H9 (cell line): ENCODE results near the gene WDPCP. TPM values are rescaled to one million over a fixed set of nuclear protein-coding genes. Genes with fewer than 3 reads are reported as not detected.

Experiments
- DNase-seq: peaks from one replicate; pipeline ENCODE4 v3.0.0-alpha.2; 2017
- H2AFZ ChIP-seq: one replicate; pipeline ENCODE4 v1.6.1; 2013; ENCODE audit warnings: mild to moderate bottlenecking, low read length, control low read depth, moderate library complexity
- H2AK5ac ChIP-seq: 2 replicates; pipeline ENCODE4 v1.6.1; 2013; ENCODE audit warnings: low read length, control low read depth, mixed read lengths; ENCODE audit not compliant: insufficient read length
- H2BK120ac ChIP-seq: one replicate; pipeline ENCODE4 v1.6.1; 2013; ENCODE audit warnings: low read depth, mild to moderate bottlenecking, low read length, control low read depth, inconsistent platforms; ENCODE audit not compliant: poor library complexity, severe bottlenecking
- H2BK12ac ChIP-seq: 2 replicates; pipeline ENCODE4 v1.6.1; 2013; ENCODE audit warnings: low read length, control low read depth, mixed read lengths, low read depth; ENCODE audit not compliant: insufficient read length
- H2BK15ac ChIP-seq: 2 replicates; pipeline ENCODE4 v1.6.1; 2013; ENCODE audit warnings: low read depth, low read length, control low read depth
- H2BK20ac ChIP-seq: one replicate; pipeline ENCODE4 v1.6.1; 2013; ENCODE audit warnings: low read depth, mild to moderate bottlenecking, low read length, control low read depth, inconsistent platforms; ENCODE audit not compliant: poor library complexity, severe bottlenecking
- H2BK5ac ChIP-seq: 2 replicates; pipeline ENCODE4 v1.6.1; 2013; ENCODE audit warnings: low read length, control low read depth, mixed read lengths; ENCODE audit not compliant: insufficient read length
- H3K14ac ChIP-seq: 2 replicates; pipeline ENCODE4 v1.6.1; 2013; ENCODE audit warnings: low read length, control low read depth; ENCODE audit not compliant: insufficient read depth
- H3K18ac ChIP-seq: 2 replicates; pipeline ENCODE4 v1.6.1; 2013; ENCODE audit warnings: low read depth, mild to moderate bottlenecking, mixed read lengths, low read length, control low read depth; ENCODE audit not compliant: insufficient read length
- H3K23ac ChIP-seq: 2 replicates; pipeline ENCODE4 v1.6.1; 2013; ENCODE audit warnings: low read length, control low read depth, mixed read lengths, low read depth; ENCODE audit not compliant: insufficient read length
- H3K23me2 ChIP-seq: 2 replicates; pipeline ENCODE4 v1.6.1; 2013; ENCODE audit warnings: low read depth, mild to moderate bottlenecking, mixed read lengths, low read length, control low read depth; ENCODE audit not compliant: insufficient read length, poor library complexity, severe bottlenecking
- H3K27ac ChIP-seq: 2 replicates; pipeline ENCODE4 v1.5.1; 2013; ENCODE audit warnings: low read length, control low read depth, mixed read lengths, low read depth; ENCODE audit not compliant: insufficient read length
- H3K27me3 ChIP-seq: 2 replicates; pipeline ENCODE4 v1.6.1; 2013; ENCODE audit warnings: low read length, control low read depth, inconsistent platforms; ENCODE audit not compliant: insufficient read depth
- H3K4ac ChIP-seq: 2 replicates; pipeline ENCODE4 v1.6.1; 2013; ENCODE audit warnings: low read depth, mild to moderate bottlenecking, control low read depth, inconsistent platforms, low read length, moderate library complexity
- H3K4me1 ChIP-seq: 2 replicates; pipeline ENCODE4 v1.6.1; 2013; ENCODE audit warnings: low read length, control low read depth, inconsistent platforms; ENCODE audit not compliant: insufficient read depth
- H3K4me2 ChIP-seq: 2 replicates; pipeline ENCODE4 v1.6.1; 2013; ENCODE audit warnings: low read length, control low read depth, mixed read lengths; ENCODE audit not compliant: insufficient read length, insufficient read depth
- H3K56ac ChIP-seq: 2 replicates; pipeline ENCODE4 v1.6.1; 2013; ENCODE audit warnings: low read depth, mild to moderate bottlenecking, mixed read lengths, low read length, control low read depth; ENCODE audit not compliant: insufficient read length
- H3K79me1 ChIP-seq: 2 replicates; pipeline ENCODE4 v1.6.1; 2013; ENCODE audit warnings: low read depth, mild to moderate bottlenecking, moderate library complexity, low read length, control low read depth, inconsistent platforms; ENCODE audit not compliant: insufficient read depth, poor library complexity, severe bottlenecking
- H3K79me2 ChIP-seq: 2 replicates; pipeline ENCODE4 v1.6.1; 2013; ENCODE audit warnings: low read length, control low read depth, inconsistent platforms; ENCODE audit not compliant: insufficient read depth
- H3K9ac ChIP-seq: 2 replicates; pipeline ENCODE4 v1.6.1; 2013; ENCODE audit warnings: low read length, control low read depth, mixed read lengths; ENCODE audit not compliant: insufficient read length; ENCODE audit errors: extremely low read depth
- H3K9me3 ChIP-seq: one replicate; pipeline ENCODE4 v1.6.1; 2013; ENCODE audit warnings: low read depth, low read length, inconsistent platforms; ENCODE audit not compliant: control insufficient read depth
- H3T11ph ChIP-seq: one replicate; pipeline ENCODE4 v1.6.1; 2013; ENCODE audit warnings: mild to moderate bottlenecking, low read length, control low read depth, inconsistent platforms
- H4K20me1 ChIP-seq: one replicate; pipeline ENCODE4 v1.6.1; 2013; ENCODE audit not compliant: control insufficient read depth, insufficient read length, insufficient read depth
- H4K5ac ChIP-seq: 2 replicates; pipeline ENCODE4 v1.6.1; 2013; ENCODE audit warnings: low read depth, mild to moderate bottlenecking, mixed read lengths, low read length, control low read depth; ENCODE audit not compliant: insufficient read length
- H4K8ac ChIP-seq: replicated peaks from 2 replicates; pipeline ENCODE4 v1.6.1; 2013; ENCODE audit warnings: low read length, control low read depth, mixed read lengths, low read depth; ENCODE audit not compliant: insufficient read length
- H4K91ac ChIP-seq: 2 replicates; pipeline ENCODE4 v1.6.1; 2013; ENCODE audit warnings: low read depth, mild to moderate bottlenecking, moderate library complexity, mixed read lengths, low read length, control low read depth; ENCODE audit not compliant: insufficient read length
- H3K27ac Mint-ChIP-seq, 3 experiments: 2 replicates in 2 of 3; 3 replicates in 1 of 3; pipeline ENCODE4 v1.8.0; 2020 to 2021; ENCODE audit warnings: mixed read lengths in 3 of 3, mild to moderate bottlenecking in 1 of 3, moderate library complexity in 1 of 3
- H3K27me3 Mint-ChIP-seq: 2 replicates; pipeline ENCODE4 v1.8.0; 2021; ENCODE audit warnings: low read depth, mild to moderate bottlenecking, moderate library complexity, mixed read lengths
- H3K36me3 Mint-ChIP-seq, 3 experiments: 2 replicates in 2 of 3; 3 replicates in 1 of 3; pipeline ENCODE4 v1.8.0; 2020 to 2021; ENCODE audit warnings: low read depth in 3 of 3, mixed read lengths in 3 of 3; ENCODE audit not compliant: insufficient read depth in 1 of 3
- H3K4me1 Mint-ChIP-seq, 2 experiments: 2 replicates each; pipeline ENCODE4 v1.8.0; 2020; ENCODE audit warnings: mixed read lengths in 2 of 2
- H3K4me3 Mint-ChIP-seq, 2 experiments: 2 replicates in 1 of 2; 3 replicates in 1 of 2; pipeline ENCODE4 v1.8.0; 2020 to 2021; ENCODE audit warnings: mild to moderate bottlenecking in 2 of 2, mixed read lengths in 2 of 2, moderate library complexity in 1 of 2
- H3K9me3 Mint-ChIP-seq, 2 experiments: 2 replicates in 1 of 2; 3 replicates in 1 of 2; pipeline ENCODE4 v1.8.0; 2020; ENCODE audit warnings: mild to moderate bottlenecking in 2 of 2, mixed read lengths in 2 of 2, moderate library complexity in 1 of 2
- WGBS: extraction: QIAGEN DNeasy Blood & Tissue Kit; methylation state at CpG from one replicate; pipeline ENCODE4 v1.1.7; 2013; ENCODE audit warnings: missing lambda C conversion rate, low lambda C conversion rate, mixed read lengths; ENCODE audit not compliant: insufficient read length; ENCODE audit errors: extremely low coverage; 5-methylcytosine and 5-hydroxymethylcytosine counted together
- total RNA-seq: library from RNA; stranded (reverse); gene quantifications from 2 replicates; pipeline ENCODE4 v1.2.1, GENCODE V29; 2021
- TF ChIP-seq, protein P1 (sequence below): fragments of 200-600 bp; sonication (generic); conservative IDR thresholded peaks from 3 replicates; pipeline ENCODE4 v1.8.0; 2021; ENCODE audit warnings: antibody characterized with exemption, mild to moderate bottlenecking

The WDPCP gene
- total RNA-seq, 1 experiment from 2014 or later = 22.4 TPM

DNA sequence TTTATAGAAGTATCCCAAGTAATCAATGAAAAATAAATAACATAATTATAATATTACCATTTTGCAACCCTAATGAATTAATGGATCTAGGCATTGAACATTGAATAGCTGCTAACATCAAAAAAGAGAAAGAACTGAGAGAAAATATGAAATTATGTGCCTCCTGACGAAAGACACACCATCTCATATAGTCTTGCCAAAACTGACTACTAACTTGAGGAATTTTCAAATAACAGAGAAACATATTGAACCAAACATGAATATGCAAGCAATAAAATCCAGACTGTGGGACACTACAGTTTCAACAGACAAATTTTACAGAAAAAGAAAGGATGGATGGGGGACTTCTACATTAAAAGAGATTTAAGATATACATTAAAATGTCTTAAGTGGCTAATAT, 165.7 kb downstream of the WDPCP start:
- Histone ChIP-seq H2AFZ (no peak overlapping the region), H3K9ac (no peak overlapping the region), H3K18ac (no peak overlapping the region), H2BK12ac (no peak overlapping the region), H2BK20ac (no peak overlapping the region), H3K27ac (no peak overlapping the region), H3K4ac (no peak overlapping the region), H3K4me2 (no peak overlapping the region), H2BK120ac (no peak overlapping the region), H3K27me3 (no peaks in the 10 kb centered on the region), H4K91ac (no peak overlapping the region), H2AK5ac (no peak overlapping the region), H3K14ac (no peak overlapping the region), H3K56ac (no peak overlapping the region), H3K4me1 (no peaks in the 10 kb centered on the region), H2BK15ac (no peak overlapping the region), H3K79me2 (no peaks in the 10 kb centered on the region), H4K8ac (no peak overlapping the region), H3K23me2 (no peaks in the 10 kb centered on the region), H3K9me3 (no peaks in the 10 kb centered on the region), H3T11ph (no peak overlapping the region), H3K79me1 (no peaks in the 10 kb centered on the region), H3K23ac (no peak overlapping the region), H4K20me1 (no peaks in the 10 kb centered on the region), H2BK5ac (no peak overlapping the region), H4K5ac (no peak overlapping the region)
- DNase-seq = no peak
- Mint-ChIP-seq H3K4me1 (peaks cover 5 to 16% of the 10 kb centered on the region in 2 experiments), H3K9me3 (peaks cover 14 to 15% of the 10 kb centered on the region in 2 experiments), H3K4me3 (no peak overlapping the region), H3K27me3 (no peaks in the 10 kb centered on the region), H3K27ac (no peak overlapping the region), H3K36me3 (peaks cover 9 to 24% (median 22%) of the 10 kb centered on the region in 3 experiments)
- WGBS = no CpG with 5 or more reads among the region's 1 CpG
- TF ChIP-seq, protein P1, sequence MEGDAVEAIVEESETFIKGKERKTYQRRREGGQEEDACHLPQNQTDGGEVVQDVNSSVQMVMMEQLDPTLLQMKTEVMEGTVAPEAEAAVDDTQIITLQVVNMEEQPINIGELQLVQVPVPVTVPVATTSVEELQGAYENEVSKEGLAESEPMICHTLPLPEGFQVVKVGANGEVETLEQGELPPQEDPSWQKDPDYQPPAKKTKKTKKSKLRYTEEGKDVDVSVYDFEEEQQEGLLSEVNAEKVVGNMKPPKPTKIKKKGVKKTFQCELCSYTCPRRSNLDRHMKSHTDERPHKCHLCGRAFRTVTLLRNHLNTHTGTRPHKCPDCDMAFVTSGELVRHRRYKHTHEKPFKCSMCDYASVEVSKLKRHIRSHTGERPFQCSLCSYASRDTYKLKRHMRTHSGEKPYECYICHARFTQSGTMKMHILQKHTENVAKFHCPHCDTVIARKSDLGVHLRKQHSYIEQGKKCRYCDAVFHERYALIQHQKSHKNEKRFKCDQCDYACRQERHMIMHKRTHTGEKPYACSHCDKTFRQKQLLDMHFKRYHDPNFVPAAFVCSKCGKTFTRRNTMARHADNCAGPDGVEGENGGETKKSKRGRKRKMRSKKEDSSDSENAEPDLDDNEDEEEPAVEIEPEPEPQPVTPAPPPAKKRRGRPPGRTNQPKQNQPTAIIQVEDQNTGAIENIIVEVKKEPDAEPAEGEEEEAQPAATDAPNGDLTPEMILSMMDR = no peak
